Stimulated activated CD4-positive, alpha-beta T cell treated with anti-CD3 and anti-CD28 coated beads, Interleukin-12 subunit alpha, Interleukin-12 subunit beta, amount 100 ng/mL, for 48 hours (primary cell): ENCODE results near the gene ABCC11.

Experiments used
- DNase-seq, 3 donors: peaks; one replicate each; pipeline ENCODE4 v3.0.0-alpha.2; 2020; ENCODE audit warnings: low read depth in 2 of 3, low spot score in 1 of 3

Gene ABCC11

GRCh38 chr16:48164907-48165715 lies 82.2 kb downstream of the ABCC11 start:
- peak; percentile 37 to 72 (median 54) for DNase-seq

- no peak for DNase-seq
These were observed 84.4 kb downstream of the ABCC11 start for GRCh38 chr16:48162839-48163410.

- DNase-seq, result no peak
These were observed 85.4 kb downstream of the ABCC11 start for GRCh38 chr16:48161906-48162305.

GRCh38 chr16:48160575-48160974 lies 86.8 kb downstream of the ABCC11 start:
- no peak for DNase-seq

GRCh38 chr16:48158296-48158695 lies 89.0 kb downstream of the ABCC11 start:
- DNase-seq, result peak; percentile 26 to 47 (median 34)

GRCh38 chr16:48157794-48158193 lies 89.5 kb downstream of the ABCC11 start:
- DNase-seq, result no peak

GRCh38 chr16:48157302-48157701 lies 90.0 kb downstream of the ABCC11 start:
- DNase-seq, result no peak

GRCh38 chr16:48156790-48157209 lies 90.5 kb downstream of the ABCC11 start:
- DNase-seq, result peak; percentile 75 to 89 (median 88)

- DNase-seq, result no peak
These were observed 91.2 kb downstream of the ABCC11 start, which contains the start of gene ABCC12 for GRCh38 chr16:48155926-48156789. Gene ABCC12, minus strand, starts transcription at chr16:48155993. Its CDS starts 9,569 bp downstream, at chr16:48146424.

- DNase-seq, result no peak
These were observed 93.6 kb downstream of the ABCC11 start for GRCh38 chr16:48153774-48154173.

- no peak for DNase-seq
These were observed 95.1 kb downstream of the ABCC11 start for GRCh38 chr16:48152226-48152625.

- no peak for DNase-seq
These were observed 96.6 kb downstream of the ABCC11 start for GRCh38 chr16:48150707-48151106.

- no peak for DNase-seq
These were observed 100.6 kb downstream of the ABCC11 start for GRCh38 chr16:48146710-48147109.

GRCh38 chr16:48146131-48146530 lies 101.2 kb downstream of the ABCC11 start:
- no peak for DNase-seq

- no peak for DNase-seq
These were observed 103.4 kb downstream of the ABCC11 start for GRCh38 chr16:48143812-48144368.

GRCh38 chr16:48140821-48141220 lies 106.5 kb downstream of the ABCC11 start:
- no peak for DNase-seq

GRCh38 chr16:48139517-48139916 lies 107.8 kb downstream of the ABCC11 start:
- no peak for DNase-seq

- DNase-seq, result no peak
These were observed 108.8 kb downstream of the ABCC11 start for GRCh38 chr16:48138543-48138942.

GRCh38 chr16:48137822-48138221 lies 109.5 kb downstream of the ABCC11 start:
- no peak for DNase-seq

GRCh38 chr16:48136547-48137360 lies 110.6 kb downstream of the ABCC11 start:
- DNase-seq, result no peak
